ENCODE results near the gene PCIF1.

- TF ChIP-seq CTCF (conservative IDR thresholded peaks at IDR 0.05; ENCODE audit: low read depth, low read length) (no peak), EZH2 (IDR thresholded peaks at IDR 0.05; ENCODE audit: low read length, unreplicated experiment) (no peak), EZH2phosphoT487 (IDR thresholded peaks at IDR 0.05; ENCODE audit: borderline replicate concordance, low read length) (no peak)
These were observed 29.5 kb downstream of the PCIF1 start for GRCh38 chr20:45964006-45964400.

Data from PC-3 (cell line).